Measurements from ENCODE around the gene RRAS. TPM values are rescaled to one million over a fixed set of nuclear protein-coding genes. Genes with fewer than 3 reads are reported as not detected.
"Not testable (repeated sequence)": the region's sequence is repeated elsewhere in the genome, so short reads cannot be mapped to it uniquely, and the experiment has no call there.

RRAS gene
- total and polyA plus RNA-seq, 2 donors from 2014 or later, result 92.3 to 140 TPM

GRCh38 chr19:49626226-49626625, 13.7 kb downstream of the RRAS start:
- peaks cover 0 to 10% (median 2%) of the 10 kb centered on the region in 3 donors for H3K36me3 ChIP-seq (ENCODE audit: control insufficient read depth in 2 of 3, insufficient read depth in 3 of 3, low read length in 3 of 3)

GRCh38 chr19:49624967-49625910, 14.7 kb downstream of the RRAS start:
- Histone ChIP-seq H3K9ac (ENCODE audit: low read length in 3 of 3) (no peak overlapping the region), H3K9me3 (ENCODE audit: control insufficient read depth in 2 of 3, insufficient read depth in 1 of 3, low read length in 3 of 3) (no peaks in the 10 kb centered on the region), H3K36me3 (ENCODE audit: control insufficient read depth in 2 of 3, insufficient read depth in 3 of 3, low read length in 3 of 3) (peaks cover 0 to 11% (median 2%) of the 10 kb centered on the region in 3 donors), H3K27ac (ENCODE audit: low read depth in 2 of 2, low read length in 2 of 2) (no peak overlapping the region), H3K4me1 (ENCODE audit: control insufficient read depth in 2 of 3, insufficient read depth in 2 of 3, low read depth in 1 of 3, low read length in 3 of 3) (no peaks in the 10 kb centered on the region), H3K4me3 (ENCODE audit: low read length in 3 of 3) (no peak overlapping the region), H3K27me3 (ENCODE audit: control insufficient read depth, insufficient read depth, low read length) (no peaks in the 10 kb centered on the region)
- FAIRE-seq, result no peak
- DNase-seq, result no peak
- TF ChIP-seq CTCF (IDR thresholded peaks at IDR 0.05; ENCODE audit: borderline replicate concordance, extremely low read depth, insufficient read depth), result no peak
- intact Hi-C loops (cut with DNase I), result no loop called here

More at GRCh38 chr19:49626226-49626625, 13.7 kb downstream of the RRAS start:
- Histone ChIP-seq H3K9ac (ENCODE audit: low read length in 3 of 3) (no peak overlapping the region), H3K9me3 (ENCODE audit: control insufficient read depth in 2 of 3, insufficient read depth in 1 of 3, low read length in 3 of 3) (no peaks in the 10 kb centered on the region), H3K4me1 (ENCODE audit: control insufficient read depth in 2 of 3, insufficient read depth in 2 of 3, low read depth in 1 of 3, low read length in 3 of 3) (peaks cover 0 to 4% (median 4%) of the 10 kb centered on the region in 3 donors), H3K27ac (ENCODE audit: low read depth in 2 of 2, low read length in 2 of 2) (no peak overlapping the region), H3K27me3 (ENCODE audit: control insufficient read depth, insufficient read depth, low read length) (no peaks in the 10 kb centered on the region), H3K4me3 (ENCODE audit: low read length in 3 of 3) (no peak overlapping the region)
- intact Hi-C loops (cut with DNase I), result no loop called here
- FAIRE-seq (no peak), DNase-seq (no peak)
- no peak for TF ChIP-seq CTCF (IDR thresholded peaks at IDR 0.05; ENCODE audit: borderline replicate concordance, extremely low read depth, insufficient read depth)

GRCh38 chr19:49617860-49618259, 22.1 kb downstream of the RRAS start:
- H3K27me3 ChIP-seq (ENCODE audit: control insufficient read depth, insufficient read depth, low read length); H3K9me3 ChIP-seq (ENCODE audit: control insufficient read depth in 2 of 3, insufficient read depth in 1 of 3, low read length in 3 of 3); H3K4me1 ChIP-seq (ENCODE audit: control insufficient read depth in 2 of 3, insufficient read depth in 2 of 3, low read depth in 1 of 3, low read length in 3 of 3); DNase-seq; H3K9ac ChIP-seq (ENCODE audit: low read length in 3 of 3); intact Hi-C loops (cut with DNase I); H3K27ac ChIP-seq (ENCODE audit: low read depth in 2 of 2, low read length in 2 of 2); H3K4me3 ChIP-seq (ENCODE audit: low read length in 3 of 3); FAIRE-seq: not testable (repeated sequence)
- peaks cover 5 to 40% (median 11%) of the 10 kb centered on the region in 3 donors for H3K36me3 ChIP-seq (ENCODE audit: control insufficient read depth in 2 of 3, insufficient read depth in 3 of 3, low read length in 3 of 3)

- no peak overlapping the region for H3K9ac ChIP-seq (ENCODE audit: low read length in 3 of 3)
- FAIRE-seq (no peak), DNase-seq (no peak)
- TF ChIP-seq CTCF (IDR thresholded peaks at IDR 0.05; ENCODE audit: borderline replicate concordance, extremely low read depth, insufficient read depth), result no peak
- no peak overlapping the region for H3K27ac ChIP-seq (ENCODE audit: low read depth in 2 of 2, low read length in 2 of 2)
- intact Hi-C loops (cut with DNase I), result no loop called here
- H3K4me3 ChIP-seq (ENCODE audit: low read length in 3 of 3), result no peak overlapping the region
- no peaks in the 10 kb centered on the region for H3K27me3 ChIP-seq (ENCODE audit: control insufficient read depth, insufficient read depth, low read length)
- no peaks in the 10 kb centered on the region for H3K4me1 ChIP-seq (ENCODE audit: control insufficient read depth in 2 of 3, insufficient read depth in 2 of 3, low read depth in 1 of 3, low read length in 3 of 3)
- H3K9me3 ChIP-seq (ENCODE audit: control insufficient read depth in 2 of 3, insufficient read depth in 1 of 3, low read length in 3 of 3), result no peaks in the 10 kb centered on the region
- H3K36me3 ChIP-seq (ENCODE audit: control insufficient read depth in 2 of 3, insufficient read depth in 3 of 3, low read length in 3 of 3), result peaks cover 5 to 39% (median 11%) of the 10 kb centered on the region in 3 donors
Measured at GRCh38 chr19:49616945-49617344, 23.0 kb downstream of the RRAS start.

Measured in kidney (tissue), 14 donors.